GM10847 (cell line): Measurements from ENCODE around the gene CXCL11.

ENCODE experiments used
- POLR2A ChIP-seq: IDR thresholded peaks from 2 replicates; pipeline ENCODE4 v1.6.1; 2011; ENCODE audit not compliant: insufficient read length; ENCODE audit errors: extremely low read depth

CXCL11 gene

DNA sequence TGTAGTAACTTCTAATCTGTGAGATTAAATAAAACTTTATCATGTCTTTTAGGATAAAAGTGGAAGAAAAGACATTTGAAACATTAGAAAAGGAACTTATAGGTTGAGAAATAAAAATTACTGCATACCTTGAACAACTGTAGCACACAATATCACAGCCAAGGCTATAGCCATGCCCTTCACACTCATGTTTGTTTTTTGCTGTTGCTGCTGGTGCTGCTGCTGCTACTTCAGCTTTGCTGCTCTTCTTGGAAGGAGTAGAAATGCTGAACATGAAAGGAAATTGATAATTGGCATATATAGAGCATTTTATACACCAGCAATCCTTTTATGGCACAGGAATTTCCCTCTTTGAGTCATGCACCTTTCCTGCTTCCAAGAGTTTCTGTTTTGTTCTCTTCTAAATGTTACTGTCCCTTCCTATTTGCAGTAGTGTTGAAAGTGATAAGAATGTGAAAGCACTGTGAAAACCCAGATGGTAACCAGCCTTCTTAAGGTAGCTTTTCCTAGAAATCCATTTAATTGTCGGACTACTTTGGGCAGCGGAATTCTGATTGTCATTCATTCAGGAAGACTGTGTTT is at the start of gene CXCL11:
Gene CXCL11 (minus strand): TSS at position 272 of the 582 bp plus-strand sequence. CDS start 83 bp downstream, at position 189.
- TF ChIP-seq POLR2A: no peak

DNA sequence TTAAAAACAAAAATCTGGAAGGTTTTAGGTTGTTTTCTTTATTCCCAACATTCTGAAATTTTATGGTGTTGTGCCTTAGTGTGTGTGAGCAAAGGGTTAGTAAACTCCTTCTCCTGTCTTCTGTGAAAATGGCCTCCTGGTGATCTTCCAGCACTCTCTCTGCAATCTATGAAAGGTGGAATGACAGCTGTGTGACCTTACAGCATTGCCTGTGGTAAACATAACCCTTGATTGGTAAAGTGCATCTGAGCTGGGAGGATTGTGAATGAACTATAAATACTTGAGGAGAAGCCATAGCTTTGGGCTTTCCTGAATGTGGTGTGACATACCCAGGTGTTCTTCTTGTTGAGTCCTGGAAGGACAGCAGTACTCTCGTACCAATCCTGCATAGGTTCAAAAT is 48.7 kb upstream of the CXCL11 start:
- TF ChIP-seq POLR2A: no peak

DNA sequence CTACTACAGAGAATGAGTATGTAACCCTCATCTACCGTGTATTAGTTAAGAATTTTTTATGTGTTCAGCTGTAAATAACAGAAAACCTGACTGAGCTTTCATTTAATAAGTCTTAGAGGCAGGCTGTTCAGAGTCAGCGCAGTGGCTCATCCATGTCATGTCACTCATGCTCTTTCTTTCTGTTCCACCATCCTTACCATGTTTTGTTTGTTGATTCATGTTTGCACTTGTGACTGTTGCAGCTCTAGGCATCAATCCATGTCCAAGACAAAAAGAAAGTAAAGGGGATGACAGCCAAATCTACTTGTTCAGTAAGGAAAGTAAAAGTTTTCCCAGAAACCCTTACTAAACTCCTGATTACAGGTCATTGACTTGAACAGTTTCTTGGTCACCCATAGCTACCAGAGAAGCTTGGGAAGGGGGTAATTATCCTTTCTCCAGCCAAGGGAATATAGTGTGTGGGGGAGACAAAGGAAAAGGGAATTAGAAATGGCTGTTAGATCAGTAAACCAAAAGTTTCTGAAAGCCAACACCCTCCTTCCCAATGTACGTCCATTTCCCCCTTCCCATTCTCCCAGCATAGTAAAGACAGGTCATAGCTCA is 47.6 kb upstream of the CXCL11 start:
- no peak for TF ChIP-seq POLR2A

DNA sequence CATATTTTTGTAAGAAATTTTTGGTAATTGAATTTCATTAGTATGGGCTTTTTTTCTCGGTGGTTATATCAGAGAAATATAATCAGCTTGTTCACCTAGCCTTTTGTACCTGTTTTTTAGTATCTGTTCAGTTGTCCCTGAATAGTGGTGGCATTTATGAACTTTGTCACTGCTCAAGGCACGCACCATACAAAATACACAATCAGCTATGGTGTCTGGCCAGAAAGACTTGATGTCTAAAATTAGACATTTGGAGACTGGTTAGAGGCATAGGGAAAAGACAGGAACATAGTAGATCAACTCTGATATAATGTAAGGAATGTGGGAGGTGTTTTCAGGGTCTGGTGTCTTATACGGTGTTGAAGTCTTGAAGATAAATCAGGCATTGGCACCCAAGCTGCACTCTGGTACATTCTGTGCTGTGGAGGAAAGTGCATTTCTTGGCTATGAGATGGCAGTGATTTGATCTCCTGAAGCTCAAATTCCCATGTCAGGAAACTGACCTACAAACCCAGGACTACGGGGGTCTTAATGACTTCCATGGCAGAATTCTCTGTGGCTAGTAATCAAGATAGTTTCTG is 42.3 kb upstream of the CXCL11 start:
- no peak for TF ChIP-seq POLR2A

DNA sequence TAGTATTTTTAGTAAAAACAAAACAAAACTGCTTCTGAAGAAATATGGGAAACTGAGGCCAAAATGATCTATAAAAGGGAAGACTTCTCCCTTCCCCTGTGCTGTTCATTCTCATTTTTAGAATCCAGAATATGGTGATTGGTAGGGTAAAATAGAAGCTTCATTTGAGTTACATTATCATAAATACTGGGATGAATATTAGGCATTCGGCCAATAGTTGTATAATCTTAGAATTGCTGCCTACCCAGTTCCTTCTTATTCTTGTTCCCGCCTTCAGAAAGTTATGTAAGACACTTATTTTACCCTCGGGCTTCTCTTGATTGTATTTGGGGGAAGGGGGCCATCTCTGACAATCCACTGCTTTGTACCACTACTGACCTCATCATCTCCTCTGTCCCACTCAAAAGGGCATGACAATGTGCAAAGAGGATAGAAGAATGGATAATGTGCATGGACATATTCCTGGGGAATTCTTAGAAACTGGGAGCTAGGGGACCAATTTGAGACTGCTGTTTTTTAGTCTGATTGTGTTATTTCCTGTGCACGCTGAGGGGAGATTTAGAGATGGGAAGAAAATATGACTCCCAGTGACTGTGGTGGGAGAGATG is 39.2 kb upstream of the CXCL11 start:
- no peak for TF ChIP-seq POLR2A

DNA sequence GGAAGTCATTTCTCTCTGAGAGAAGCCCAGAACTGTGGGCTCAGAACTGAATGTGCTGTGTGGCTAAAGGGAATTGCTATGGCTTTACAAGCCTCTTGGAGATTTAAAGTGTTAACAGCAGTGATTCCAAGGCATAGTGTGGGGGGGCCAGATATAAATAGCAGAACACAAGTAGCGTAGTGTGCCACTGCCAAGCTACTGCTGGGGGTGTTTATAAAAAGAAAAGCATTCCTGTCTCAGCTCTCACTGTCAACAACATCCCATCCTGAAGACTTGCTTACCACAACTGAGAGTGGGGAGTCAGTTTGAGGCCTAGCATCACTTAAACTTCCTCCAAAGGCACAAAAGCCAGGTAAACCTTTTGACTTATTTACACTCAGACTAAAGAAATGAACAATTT is 38.6 kb upstream of the CXCL11 start, which contains the start of gene ART3:
Gene ART3 (plus strand): TSS at position 242 of the 400 bp plus-strand sequence. CDS start 1,181 bp downstream, outside the sequence.
- TF ChIP-seq POLR2A: no peak

DNA sequence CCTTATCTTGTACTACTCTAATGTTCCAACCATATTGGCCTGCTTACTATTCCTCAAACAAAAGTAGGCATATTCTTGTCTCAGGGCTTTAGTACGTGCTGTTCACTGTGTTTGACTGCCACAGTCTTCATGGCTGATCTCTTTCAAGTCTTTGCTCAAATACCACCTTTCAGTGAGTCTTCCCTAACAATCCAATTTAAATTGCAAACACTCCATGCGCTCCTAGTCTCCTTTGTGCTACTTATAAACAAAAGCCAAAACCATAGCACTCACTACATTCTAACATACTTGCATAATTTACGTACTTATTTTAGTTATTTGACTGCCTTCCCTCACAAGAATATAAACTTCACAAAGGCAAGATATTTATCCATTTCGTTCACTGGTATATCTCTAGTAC is 36.9 kb upstream of the CXCL11 start:
- no peak for TF ChIP-seq POLR2A

DNA sequence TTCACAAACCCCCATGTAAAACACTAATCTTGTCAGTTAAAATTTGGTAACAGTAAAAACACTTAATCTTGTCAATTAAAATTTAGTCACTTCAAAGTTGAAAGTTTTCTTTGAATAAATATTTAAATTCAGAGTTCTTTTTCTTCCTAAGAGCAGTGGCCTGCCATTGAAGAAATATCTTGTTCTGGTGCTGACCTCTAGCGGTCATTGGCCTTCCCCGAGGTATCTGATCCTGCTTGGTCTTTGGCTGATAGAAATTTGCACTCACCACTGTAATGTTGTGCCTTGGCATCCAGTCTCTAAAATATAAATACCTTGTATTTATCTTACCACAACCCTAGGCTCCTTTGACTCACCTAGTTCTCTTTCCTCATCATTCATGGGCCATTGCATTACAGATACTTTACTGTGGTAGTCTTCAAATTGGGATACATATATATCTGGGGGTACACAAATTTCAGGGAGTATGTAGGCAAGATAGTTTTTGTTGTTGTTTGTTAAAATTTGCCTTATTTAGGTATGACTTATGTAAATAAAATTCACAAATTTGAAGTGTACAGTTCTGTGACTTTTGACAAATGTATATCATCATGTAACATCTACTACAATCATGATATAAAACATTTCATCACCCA is 31.9 kb upstream of the CXCL11 start:
- TF ChIP-seq POLR2A: no peak

DNA sequence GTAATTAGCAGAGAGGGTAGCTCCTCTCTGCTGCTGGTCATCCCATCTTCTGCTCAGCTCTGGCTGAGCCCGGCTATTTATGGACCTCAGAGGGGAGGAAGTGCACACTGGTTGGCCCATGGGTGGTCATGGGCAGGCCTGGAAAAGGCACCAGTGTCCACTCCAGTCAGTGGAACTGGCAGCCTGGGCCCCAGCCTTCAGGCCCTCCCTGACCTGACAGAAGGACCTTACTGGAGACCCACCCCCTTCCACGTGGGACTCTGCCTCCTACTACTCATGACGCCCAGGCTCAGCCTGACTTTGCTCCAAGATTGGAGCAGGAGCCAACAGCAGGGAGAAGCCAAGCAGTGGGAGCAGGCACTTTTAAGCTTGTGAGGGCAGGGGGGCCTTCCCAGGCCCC is 30.7 kb upstream of the CXCL11 start:
- no peak for TF ChIP-seq POLR2A

DNA sequence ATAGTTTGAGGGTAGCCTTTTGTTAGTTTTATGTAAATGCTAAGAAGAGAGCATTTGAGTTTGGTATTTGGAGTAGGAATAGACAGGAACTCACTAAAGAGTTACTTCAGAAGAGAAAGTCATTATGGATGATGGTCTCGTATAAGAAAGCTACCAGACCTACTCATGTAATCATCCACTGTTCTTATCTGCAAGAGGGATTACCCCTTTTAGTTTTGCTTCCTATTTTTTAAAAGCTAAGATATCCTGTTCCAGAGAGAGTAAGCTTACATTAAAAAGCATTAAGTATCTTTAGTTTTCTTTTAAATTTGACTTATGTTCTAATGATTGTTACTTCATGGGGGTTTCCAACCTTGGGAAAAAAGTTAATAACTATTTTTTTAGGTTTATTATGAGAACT is 26.1 kb upstream of the CXCL11 start:
- TF ChIP-seq POLR2A: no peak

DNA sequence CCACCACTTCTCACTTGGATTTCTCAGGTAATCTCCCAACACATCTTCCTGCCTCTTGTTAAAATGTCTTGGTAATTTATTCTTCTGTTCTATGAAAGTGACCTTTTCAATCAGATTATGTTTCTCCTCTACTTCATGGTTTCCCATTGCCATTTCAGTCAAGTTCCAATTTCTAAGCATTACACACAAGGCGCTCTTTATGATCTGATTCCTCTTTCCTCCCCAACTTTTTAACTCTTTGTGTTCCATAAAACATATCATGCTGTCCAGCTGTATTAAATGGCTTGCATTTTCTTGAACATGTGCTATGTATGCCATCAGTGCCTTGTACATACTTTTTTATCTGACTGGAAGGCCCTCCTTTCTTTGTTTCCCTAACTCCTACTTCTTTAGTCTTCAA is 25.6 kb upstream of the CXCL11 start:
- no peak for TF ChIP-seq POLR2A

DNA sequence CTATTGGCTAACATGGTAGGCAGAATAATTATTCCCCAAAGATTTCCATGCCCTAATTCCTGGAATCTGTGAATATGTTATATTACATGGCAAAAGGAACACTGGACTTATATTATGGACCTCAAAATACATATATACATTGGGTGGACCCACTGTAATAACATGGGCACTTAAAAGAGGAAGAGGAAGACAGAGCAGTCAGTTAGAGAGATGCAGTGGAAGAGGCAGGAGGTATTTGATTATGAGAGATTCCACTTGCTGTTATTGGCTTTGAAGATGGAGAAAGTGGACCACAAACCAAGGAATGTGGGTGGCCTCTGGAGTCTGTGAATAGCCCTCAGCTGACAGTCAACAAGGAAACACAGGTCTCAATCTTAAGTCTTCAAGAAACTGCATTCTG is 24.6 kb upstream of the CXCL11 start:
- TF ChIP-seq POLR2A: no peak

DNA sequence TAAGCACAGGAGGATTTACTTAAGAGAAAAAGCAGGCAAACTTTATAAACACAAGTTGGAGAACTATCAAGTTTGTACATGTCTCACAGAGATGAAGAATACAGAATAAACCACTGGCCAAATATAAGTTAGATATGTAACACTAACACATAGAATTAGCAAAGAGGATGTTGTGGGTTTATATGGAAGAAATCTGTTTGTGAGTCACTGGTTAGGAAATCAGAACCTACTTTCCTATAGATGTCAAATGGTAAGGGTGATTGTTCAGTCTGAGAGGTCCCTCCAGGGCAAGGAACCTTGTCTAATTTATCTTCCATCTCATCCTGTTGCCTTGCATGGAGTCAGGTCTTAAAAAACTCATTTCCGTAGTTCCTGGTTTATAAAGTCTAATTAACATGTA is 23.9 kb upstream of the CXCL11 start:
- TF ChIP-seq POLR2A: no peak

DNA sequence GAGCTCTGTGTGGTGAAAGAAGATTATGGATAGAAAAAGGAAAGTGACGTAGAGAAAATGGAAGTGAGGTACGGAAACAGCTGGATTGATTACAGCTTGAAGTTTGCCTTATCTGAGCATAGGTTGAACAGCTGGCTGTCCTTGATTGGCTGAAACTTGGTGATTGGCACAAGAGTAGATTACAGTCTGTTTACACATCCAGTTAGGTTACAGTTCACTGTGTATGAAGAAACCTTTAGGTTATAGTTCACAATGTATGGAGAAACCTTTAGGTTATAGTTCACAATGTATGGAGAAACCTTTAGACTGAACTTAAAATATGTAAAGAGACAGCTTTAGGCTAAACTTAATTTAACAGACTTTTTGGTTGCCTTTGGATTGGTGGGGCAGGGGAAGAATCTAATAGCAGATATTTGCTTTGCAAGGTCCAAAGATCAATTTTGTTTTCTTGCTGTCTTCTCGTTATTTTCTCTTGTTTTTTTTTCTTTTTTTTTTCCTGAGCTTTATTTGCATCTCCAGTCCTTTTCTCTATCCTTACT is 23.1 kb upstream of the CXCL11 start:
- no peak for TF ChIP-seq POLR2A

DNA sequence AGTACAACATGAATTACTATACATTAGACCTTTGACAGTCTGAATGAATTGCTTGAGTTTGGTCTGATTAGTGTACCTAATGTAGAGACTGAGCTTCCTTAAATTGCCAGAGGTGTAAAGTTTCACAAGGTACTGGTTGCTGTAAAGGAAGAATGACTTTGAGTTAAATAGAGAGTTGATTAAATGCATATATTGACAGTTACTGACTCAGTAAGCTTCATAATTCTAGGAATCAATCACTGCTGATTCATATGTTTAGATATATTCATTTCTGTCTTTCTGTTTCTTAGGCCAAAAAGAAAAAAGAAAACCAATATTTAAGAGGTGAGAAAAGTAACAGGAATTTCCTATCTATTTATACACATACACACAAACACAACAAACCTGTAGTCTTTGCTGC is 22.4 kb upstream of the CXCL11 start:
- no peak for TF ChIP-seq POLR2A

DNA sequence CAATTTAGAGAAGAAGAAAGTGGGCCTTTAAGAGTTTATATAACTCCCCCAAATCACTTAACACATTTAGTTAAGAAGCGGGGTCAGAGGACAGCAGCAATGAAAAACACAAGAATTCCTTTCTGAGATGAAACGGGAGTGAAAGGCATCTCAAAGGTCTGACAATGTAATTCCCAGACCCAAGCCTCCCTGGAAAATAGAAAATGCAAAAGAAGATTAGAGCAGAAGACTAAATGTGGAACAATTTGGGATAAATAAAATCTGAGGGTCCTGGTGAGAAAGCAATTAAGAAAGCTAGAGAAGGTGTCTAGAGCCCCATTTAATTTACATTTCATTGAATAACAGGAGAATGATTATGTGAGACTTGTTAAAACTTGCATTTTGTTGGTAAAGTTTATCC is 19.6 kb upstream of the CXCL11 start:
- TF ChIP-seq POLR2A: no peak

DNA sequence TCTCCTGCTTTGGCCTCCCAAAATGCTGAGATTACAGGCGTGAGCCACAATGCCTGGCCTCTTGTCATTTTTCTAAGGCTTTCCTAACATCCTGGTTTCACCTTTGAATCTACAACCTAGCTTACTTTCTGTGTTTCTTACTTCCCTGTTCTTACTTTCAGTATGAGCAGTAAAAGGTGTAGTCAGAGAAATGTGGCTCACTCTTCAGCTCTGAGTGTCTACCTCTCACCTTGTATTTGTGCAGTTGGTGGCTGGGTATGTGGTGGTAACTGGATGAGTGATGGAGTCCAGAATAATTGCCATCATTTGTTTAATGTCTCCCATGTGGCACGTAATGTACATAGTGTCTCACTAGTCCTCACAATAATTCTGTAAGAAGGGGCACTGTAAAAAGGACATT is 19.1 kb upstream of the CXCL11 start:
- TF ChIP-seq POLR2A: no peak
